Chondrocyte (in vitro differentiated cells): ENCODE results near the gene SLC35D3. TPM values are rescaled to one million over a fixed set of nuclear protein-coding genes. Genes with fewer than 3 reads are reported as not detected.
"Not testable (repeated sequence)": the region's sequence is repeated elsewhere in the genome, so short reads cannot be mapped to it uniquely, and the experiment has no call there.

Experiments used
- DNase-seq: peaks from one replicate; pipeline ENCODE4 v3.0.0; 2021; ENCODE audit warnings: mixed read lengths, low spot score
- H3K27ac Mint-ChIP-seq: one replicate; pipeline ENCODE4 v1.8.0; 2021; ENCODE audit warnings: mild to moderate bottlenecking, moderate library complexity, mixed read lengths; ENCODE audit not compliant: unreplicated experiment
- H3K27me3 Mint-ChIP-seq: 2 replicates; pipeline ENCODE4 v1.8.0; 2021; ENCODE audit warnings: low read depth, mixed read lengths
- H3K36me3 Mint-ChIP-seq: 2 replicates; pipeline ENCODE4 v1.8.0; 2021; ENCODE audit warnings: low read depth, mixed read lengths
- H3K4me1 Mint-ChIP-seq: 2 replicates; pipeline ENCODE4 v1.8.0; 2021; ENCODE audit warnings: low read depth, mild to moderate bottlenecking, mixed read lengths
- H3K4me3 Mint-ChIP-seq: one replicate; pipeline ENCODE4 v1.8.0; 2021; ENCODE audit warnings: mild to moderate bottlenecking, moderate library complexity, mixed read lengths; ENCODE audit not compliant: unreplicated experiment
- H3K9me3 Mint-ChIP-seq: 2 replicates; pipeline ENCODE4 v1.8.0; 2021; ENCODE audit warnings: low read depth, mixed read lengths
- total RNA-seq: library from RNA; stranded (reverse); gene quantifications from 3 replicates; pipeline ENCODE4 v1.2.1, GENCODE V29; 2021
- TF ChIP-seq, protein P1 (sequence below): fragments of 200-600 bp; sonication (generic); IDR thresholded peaks from 2 replicates; pipeline ENCODE4 v1.5.0; 2021; ENCODE audit warnings: antibody characterized with exemption, mild to moderate bottlenecking, moderate library complexity

Gene SLC35D3
- total RNA-seq, 1 donor from 2014 or later = not detected

DNA sequence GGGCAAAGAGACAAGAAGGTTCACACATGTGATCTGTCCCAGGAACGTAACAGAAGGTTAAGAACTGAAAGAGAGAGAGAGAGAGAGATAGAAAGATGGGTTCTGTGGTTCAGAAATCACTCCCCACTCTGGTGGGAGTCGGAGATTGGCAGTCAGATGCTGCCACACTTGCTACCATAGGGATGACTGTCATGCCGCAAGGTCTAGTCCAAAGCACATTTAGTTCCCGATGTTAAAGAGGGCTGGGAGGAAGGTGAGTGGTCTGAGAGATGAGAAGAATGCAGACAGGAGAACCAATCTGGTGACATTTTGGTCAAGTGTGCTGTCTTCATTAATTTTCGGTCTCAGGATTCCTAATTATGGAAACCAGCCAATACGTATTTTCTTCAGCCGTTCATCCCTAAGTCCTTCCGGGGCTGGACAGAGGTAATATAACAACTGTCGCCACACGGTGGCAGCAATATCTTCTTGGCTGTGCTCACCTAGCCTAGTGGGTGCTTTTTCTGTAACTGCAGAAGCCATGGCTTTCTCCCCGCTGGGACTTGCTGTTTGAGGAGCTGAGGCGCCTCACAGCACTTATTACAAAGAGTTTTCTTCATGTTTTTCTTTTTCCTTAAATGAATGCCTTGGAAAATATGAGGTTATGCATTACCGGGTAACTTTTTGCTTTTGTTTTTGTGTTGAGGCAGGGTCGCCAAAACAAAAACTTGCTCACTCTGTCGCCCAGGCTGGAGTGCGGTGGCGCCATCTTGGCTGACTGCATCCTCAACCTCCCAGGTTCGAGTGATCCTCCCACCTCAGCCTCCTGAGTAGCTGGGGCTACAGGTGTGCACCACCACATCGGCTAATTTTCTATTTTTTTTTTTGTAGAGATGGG, 46.0 kb downstream of the SLC35D3 start:
- Mint-ChIP-seq H3K27me3 (peaks cover 8% of the 10 kb centered on the region), H3K36me3 (no peaks in the 10 kb centered on the region), H3K27ac (no peak overlapping the region), H3K4me1 (peaks cover 2% of the 10 kb centered on the region), H3K4me3 (no peak overlapping the region), H3K9me3 (no peaks in the 10 kb centered on the region)
- TF ChIP-seq, protein P1, sequence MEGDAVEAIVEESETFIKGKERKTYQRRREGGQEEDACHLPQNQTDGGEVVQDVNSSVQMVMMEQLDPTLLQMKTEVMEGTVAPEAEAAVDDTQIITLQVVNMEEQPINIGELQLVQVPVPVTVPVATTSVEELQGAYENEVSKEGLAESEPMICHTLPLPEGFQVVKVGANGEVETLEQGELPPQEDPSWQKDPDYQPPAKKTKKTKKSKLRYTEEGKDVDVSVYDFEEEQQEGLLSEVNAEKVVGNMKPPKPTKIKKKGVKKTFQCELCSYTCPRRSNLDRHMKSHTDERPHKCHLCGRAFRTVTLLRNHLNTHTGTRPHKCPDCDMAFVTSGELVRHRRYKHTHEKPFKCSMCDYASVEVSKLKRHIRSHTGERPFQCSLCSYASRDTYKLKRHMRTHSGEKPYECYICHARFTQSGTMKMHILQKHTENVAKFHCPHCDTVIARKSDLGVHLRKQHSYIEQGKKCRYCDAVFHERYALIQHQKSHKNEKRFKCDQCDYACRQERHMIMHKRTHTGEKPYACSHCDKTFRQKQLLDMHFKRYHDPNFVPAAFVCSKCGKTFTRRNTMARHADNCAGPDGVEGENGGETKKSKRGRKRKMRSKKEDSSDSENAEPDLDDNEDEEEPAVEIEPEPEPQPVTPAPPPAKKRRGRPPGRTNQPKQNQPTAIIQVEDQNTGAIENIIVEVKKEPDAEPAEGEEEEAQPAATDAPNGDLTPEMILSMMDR = peak; percentile 88
- no peak for DNase-seq

DNA sequence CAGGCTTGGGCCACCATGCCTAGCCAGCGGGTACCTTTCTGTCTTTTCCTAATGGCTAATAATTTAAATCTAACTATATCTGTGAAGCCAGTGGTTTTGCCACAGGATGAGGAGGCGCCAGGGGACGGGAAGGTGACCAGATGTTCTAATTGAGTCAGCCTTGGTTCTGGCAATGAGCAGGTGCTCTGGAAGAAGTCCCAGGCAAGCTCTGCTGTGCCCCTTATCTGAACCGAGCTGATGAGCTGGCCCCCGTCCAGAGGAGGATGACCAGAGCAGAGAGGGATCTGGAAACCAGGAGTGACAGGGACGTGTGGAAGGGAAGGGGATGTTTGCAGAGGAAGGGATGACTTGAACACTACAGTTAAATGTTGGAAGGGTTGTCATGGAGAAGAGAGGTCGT, 46.7 kb downstream of the SLC35D3 start:
- TF ChIP-seq, protein P1 = no peak
- Mint-ChIP-seq H3K36me3 (no peaks in the 10 kb centered on the region), H3K4me1 (peaks cover 2% of the 10 kb centered on the region), H3K4me3 (no peak overlapping the region), H3K27ac (no peak overlapping the region), H3K9me3 (no peaks in the 10 kb centered on the region), H3K27me3 (peaks cover 8% of the 10 kb centered on the region)
- no peak for DNase-seq

GRCh38 chr6:136969433-136969832, 47.3 kb downstream of the SLC35D3 start:
- no peak overlapping the region for H3K27ac Mint-ChIP-seq
- H3K4me3 Mint-ChIP-seq = no peak overlapping the region

DNA sequence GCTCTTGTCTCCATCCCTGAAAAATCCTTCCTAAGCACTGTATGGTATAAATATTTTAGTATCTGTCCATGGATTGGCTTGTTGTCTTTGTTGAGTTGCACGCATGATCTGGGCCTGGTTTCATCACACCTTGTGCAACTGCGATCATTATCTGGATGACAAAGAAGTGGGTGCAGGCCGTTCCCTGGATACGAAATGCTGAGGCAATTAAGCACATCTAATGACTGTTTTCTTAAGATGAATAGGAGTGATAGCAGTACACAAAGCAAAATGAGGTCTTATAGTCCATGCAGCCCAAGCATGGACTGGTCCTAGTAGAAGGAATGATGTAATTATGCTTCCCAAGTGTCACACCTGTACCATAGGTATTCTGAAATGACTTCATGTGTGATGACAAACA, 47.8 kb downstream of the SLC35D3 start:
- Mint-ChIP-seq H3K27me3 (peaks cover 8% of the 10 kb centered on the region), H3K36me3 (no peaks in the 10 kb centered on the region), H3K27ac (no peak overlapping the region), H3K9me3 (no peaks in the 10 kb centered on the region), H3K4me1 (peaks cover 2% of the 10 kb centered on the region), H3K4me3 (no peak overlapping the region)
- TF ChIP-seq, protein P1 = no peak
- DNase-seq = no peak

More at GRCh38 chr6:136969433-136969832, 47.3 kb downstream of the SLC35D3 start:
- Mint-ChIP-seq H3K36me3 (no peaks in the 10 kb centered on the region), H3K9me3 (no peaks in the 10 kb centered on the region), H3K4me1 (peaks cover 2% of the 10 kb centered on the region), H3K27me3 (peaks cover 8% of the 10 kb centered on the region)
- TF ChIP-seq, protein P1 = no peak
- DNase-seq = no peak

DNA sequence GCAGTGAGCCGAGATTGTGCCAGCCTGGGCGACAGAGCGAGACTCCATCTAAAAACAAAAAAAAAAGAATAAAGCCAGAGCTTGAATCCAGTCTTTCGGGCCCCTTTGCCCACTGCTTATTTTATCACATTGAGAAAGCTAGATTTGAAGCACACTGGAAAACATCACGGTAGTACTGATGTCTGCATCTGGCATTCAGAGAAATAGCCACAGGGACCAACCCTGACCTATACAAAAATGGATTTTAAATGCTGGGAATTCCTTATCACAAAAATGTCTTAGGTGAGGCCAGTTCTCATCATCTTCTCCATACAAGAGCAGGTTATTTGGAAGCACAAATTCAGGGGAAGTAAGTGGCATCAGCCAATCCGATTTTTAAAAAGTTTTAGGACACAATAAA, 49.5 kb downstream of the SLC35D3 start:
- H3K27ac Mint-ChIP-seq = no peak overlapping the region
- H3K4me1 Mint-ChIP-seq = peaks cover 2% of the 10 kb centered on the region
- peaks cover 4% of the 10 kb centered on the region for H3K27me3 Mint-ChIP-seq
- H3K9me3 Mint-ChIP-seq = no peaks in the 10 kb centered on the region
- TF ChIP-seq, protein P1 = no peak
- H3K36me3 Mint-ChIP-seq = no peaks in the 10 kb centered on the region
- H3K4me3 Mint-ChIP-seq = no peak overlapping the region
- no peak for DNase-seq

GRCh38 chr6:136973781-136974180, 51.7 kb downstream of the SLC35D3 start:
- H3K27ac Mint-ChIP-seq, H3K9me3 Mint-ChIP-seq, H3K36me3 Mint-ChIP-seq, DNase-seq, H3K4me3 Mint-ChIP-seq, H3K27me3 Mint-ChIP-seq, H3K4me1 Mint-ChIP-seq: not testable (repeated sequence)
